CD14-positive monocyte (primary cell): ENCODE results near the gene SPOP. TPM values are rescaled to one million over a fixed set of nuclear protein-coding genes. Genes with fewer than 3 reads are reported as not detected.

Experiments
- DNase-seq, 3 donors: peaks; one replicate each; pipeline ENCODE4 v3.0.0-alpha.2; 2011 to 2022
- H2AFZ ChIP-seq: 2 replicates; pipeline ENCODE4 v1.6.0; 2012; ENCODE audit warnings: mild to moderate bottlenecking, low read depth, low read length, inconsistent platforms; ENCODE audit not compliant: insufficient read depth, poor library complexity, severe bottlenecking
- H3K27ac ChIP-seq, 2 donors: 1 replicate in 1 of 2; 2 replicates in 1 of 2; pipeline ENCODE4 v1.5.1; 2012 to 2013; ENCODE audit warnings: low read length in 2 of 2, control low read depth in 1 of 2, inconsistent platforms in 1 of 2, low read depth in 1 of 2, mild to moderate bottlenecking in 1 of 2
- H3K27me3 ChIP-seq, 2 donors: one replicate each; pipeline versions ENCODE4 v1.6.0 to v1.6.1; 2011 to 2013; ENCODE audit warnings: low read length in 2 of 2; ENCODE audit not compliant: control insufficient read depth in 2 of 2, insufficient read depth in 2 of 2
- H3K36me3 ChIP-seq, 2 donors: replicated peaks in 1 of 2; 1 replicate in 1 of 2; 2 replicates in 1 of 2; pipeline versions ENCODE4 v1.5.1 to v1.6.1; 2012 to 2013; ENCODE audit warnings: low read length in 2 of 2, control low read depth in 1 of 2, inconsistent platforms in 1 of 2, mild to moderate bottlenecking in 1 of 2; ENCODE audit not compliant: insufficient read depth in 2 of 2, control insufficient read depth in 1 of 2
- H3K4me1 ChIP-seq, 2 donors: 1 replicate in 1 of 2; 2 replicates in 1 of 2; pipeline versions ENCODE4 v1.5.1 to v1.6.1; 2012 to 2013; ENCODE audit warnings: low read length in 2 of 2, control low read depth in 1 of 2, inconsistent platforms in 1 of 2, mild to moderate bottlenecking in 1 of 2, moderate library complexity in 1 of 2; ENCODE audit not compliant: insufficient read depth in 2 of 2, control insufficient read depth in 1 of 2
- H3K4me2 ChIP-seq: replicated peaks from 2 replicates; pipeline ENCODE3; 2012; ENCODE audit warnings: low read length, moderate library complexity, mild to moderate bottlenecking; ENCODE audit not compliant: poor library complexity, severe bottlenecking; ENCODE audit errors: extremely low read depth
- H3K4me3 ChIP-seq, 3 experiments: fragments of 200-600 bp in 1 of 3; sonication (generic) in 1 of 3; replicated peaks in 1 of 3; 1 replicate in 2 of 3; 2 replicates in 1 of 3; pipeline ENCODE4 v1.5.1; 2011 to 2013; ENCODE audit warnings: low read length in 3 of 3, mild to moderate bottlenecking in 3 of 3, control low read depth in 2 of 3, low read depth in 2 of 3, inconsistent platforms in 1 of 3, moderate library complexity in 1 of 3
- H3K79me2 ChIP-seq: 2 replicates; pipeline ENCODE4 v1.6.0; 2012; ENCODE audit warnings: mild to moderate bottlenecking, control low read depth, inconsistent platforms, low read length, moderate library complexity; ENCODE audit not compliant: insufficient read depth
- H3K9ac ChIP-seq: 2 replicates; pipeline ENCODE4 v1.6.0; 2017; ENCODE audit warnings: low read length, mild to moderate bottlenecking; ENCODE audit not compliant: insufficient read depth, poor library complexity, severe bottlenecking
- H3K9me3 ChIP-seq, 2 donors: replicated peaks in 1 of 2; 1 replicate in 1 of 2; 2 replicates in 1 of 2; pipeline versions ENCODE4 v1.5.1 to v1.6.1; 2012 to 2013; ENCODE audit warnings: low read length in 2 of 2, control low read depth in 1 of 2; ENCODE audit not compliant: control insufficient read depth in 1 of 2, insufficient read depth in 1 of 2
- H4K20me1 ChIP-seq: 2 replicates; pipeline ENCODE4 v1.6.0; 2012; ENCODE audit warnings: mild to moderate bottlenecking, low read length, control low read depth, moderate library complexity; ENCODE audit not compliant: insufficient read depth
- H3K27ac Mint-ChIP-seq, 7 donors: one replicate each; pipeline ENCODE4 v1.8.0; 2020; ENCODE audit warnings: mild to moderate bottlenecking in 7 of 7, mixed read lengths in 7 of 7, moderate library complexity in 6 of 7, inconsistent platforms in 2 of 7
- H3K27me3 Mint-ChIP-seq, 3 donors: one replicate each; pipeline ENCODE4 v1.8.0; 2021 to 2022; ENCODE audit warnings: low read depth in 3 of 3, mild to moderate bottlenecking in 3 of 3, mixed read lengths in 3 of 3, moderate library complexity in 3 of 3, inconsistent platforms in 1 of 3
- H3K36me3 Mint-ChIP-seq, 2 donors: one replicate each; pipeline ENCODE4 v1.8.0; 2020; ENCODE audit warnings: mixed read lengths in 2 of 2, inconsistent platforms in 1 of 2, mild to moderate bottlenecking in 1 of 2
- H3K4me1 Mint-ChIP-seq: one replicate; pipeline ENCODE4 v1.8.0; 2020; ENCODE audit warnings: mild to moderate bottlenecking, mixed read lengths
- H3K4me3 Mint-ChIP-seq, 2 donors: one replicate each; pipeline ENCODE4 v1.8.0; 2020; ENCODE audit warnings: mild to moderate bottlenecking in 2 of 2, mixed read lengths in 2 of 2, moderate library complexity in 1 of 2
- H3K9me3 Mint-ChIP-seq, 7 donors: one replicate each; pipeline ENCODE4 v1.8.0; 2020 to 2022; ENCODE audit warnings: mixed read lengths in 7 of 7, mild to moderate bottlenecking in 6 of 7, moderate library complexity in 6 of 7, inconsistent platforms in 2 of 7
- WGBS: methylation state at CpG from one replicate; pipeline ENCODE4 v1.1.5; 2013; ENCODE audit warnings: missing lambda C conversion rate; ENCODE audit not compliant: insufficient coverage; 5-methylcytosine and 5-hydroxymethylcytosine counted together
- intact Hi-C, 2 donors: fragments of 100-400 bp; cut with micrococcal nuclease; formaldehyde crosslinking; loops; one replicate each; pipeline versions ENCODE4 v1.15.0 to v1.15.1; 2023
- polyA plus RNA-seq, 3 donors: library from polyadenylated mRNA; depleted of rRNA in 1 of 3; unstranded in 2 of 3; stranded (reverse) in 1 of 3; fragments of 300-500 nt in 2 of 3; fragments of >200 nt in 1 of 3; fragmentation: Illumina TruSeq in 2 of 3; gene quantifications; 1 replicate in 2 of 3; 2 replicates in 1 of 3; pipeline ENCODE4 v1.2.3, GENCODE V29; 2012 to 2021
- TF ChIP-seq, protein P1 (sequence below): fragments of 200-600 bp; IDR thresholded peaks from one replicate; pipeline ENCODE4 v1.8.0; 2022; ENCODE audit warnings: antibody characterized with exemption, mild to moderate bottlenecking

SPOP gene
- polyA plus RNA-seq, 3 donors: 41.3 to 65.5 (median 63.2) TPM

DNA sequence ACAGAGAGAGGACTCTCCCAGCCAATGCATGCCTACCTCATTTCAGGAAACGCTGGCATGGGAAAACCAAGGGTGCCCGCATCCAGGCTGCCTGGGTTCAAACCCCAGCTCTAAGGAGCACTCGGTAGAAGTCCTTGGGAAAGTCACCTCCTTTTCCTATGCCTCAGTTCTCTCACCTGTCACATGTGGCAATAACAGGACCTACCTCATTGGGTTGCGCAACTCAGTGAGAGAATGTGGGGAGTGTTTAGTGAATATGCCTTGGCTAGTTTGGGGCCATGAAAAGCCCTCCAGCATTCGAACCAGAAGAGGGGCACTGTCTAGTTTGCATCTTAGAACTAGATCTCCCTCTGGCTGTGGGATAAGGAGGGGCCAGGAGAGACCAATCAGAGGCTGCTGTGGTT, 111.2 kb downstream of the SPOP start:
- DNase-seq: no peak
- H3K36me3 Mint-ChIP-seq: no peaks in the 10 kb centered on the region
- no peaks in the 10 kb centered on the region for H3K9me3 ChIP-seq
- H2AFZ ChIP-seq: no peak overlapping the region
- no peak overlapping the region for H3K9ac ChIP-seq
- no peak overlapping the region for H3K27ac Mint-ChIP-seq
- H3K4me1 ChIP-seq: peaks cover 14 to 18% of the 10 kb centered on the region in 2 donors
- TF ChIP-seq, protein P1, sequence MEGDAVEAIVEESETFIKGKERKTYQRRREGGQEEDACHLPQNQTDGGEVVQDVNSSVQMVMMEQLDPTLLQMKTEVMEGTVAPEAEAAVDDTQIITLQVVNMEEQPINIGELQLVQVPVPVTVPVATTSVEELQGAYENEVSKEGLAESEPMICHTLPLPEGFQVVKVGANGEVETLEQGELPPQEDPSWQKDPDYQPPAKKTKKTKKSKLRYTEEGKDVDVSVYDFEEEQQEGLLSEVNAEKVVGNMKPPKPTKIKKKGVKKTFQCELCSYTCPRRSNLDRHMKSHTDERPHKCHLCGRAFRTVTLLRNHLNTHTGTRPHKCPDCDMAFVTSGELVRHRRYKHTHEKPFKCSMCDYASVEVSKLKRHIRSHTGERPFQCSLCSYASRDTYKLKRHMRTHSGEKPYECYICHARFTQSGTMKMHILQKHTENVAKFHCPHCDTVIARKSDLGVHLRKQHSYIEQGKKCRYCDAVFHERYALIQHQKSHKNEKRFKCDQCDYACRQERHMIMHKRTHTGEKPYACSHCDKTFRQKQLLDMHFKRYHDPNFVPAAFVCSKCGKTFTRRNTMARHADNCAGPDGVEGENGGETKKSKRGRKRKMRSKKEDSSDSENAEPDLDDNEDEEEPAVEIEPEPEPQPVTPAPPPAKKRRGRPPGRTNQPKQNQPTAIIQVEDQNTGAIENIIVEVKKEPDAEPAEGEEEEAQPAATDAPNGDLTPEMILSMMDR: no peak
- peaks cover 0 to 4% (median 0%) of the 10 kb centered on the region in 7 donors for H3K9me3 Mint-ChIP-seq
- H3K27me3 ChIP-seq: peaks cover 3 to 20% of the 10 kb centered on the region in 2 donors
- no peak overlapping the region for H3K4me3 ChIP-seq
- no peak overlapping the region for H3K4me3 Mint-ChIP-seq
- H3K4me1 Mint-ChIP-seq: peaks cover 17% of the 10 kb centered on the region
- no peak overlapping the region for H3K27ac ChIP-seq
- intact Hi-C loops: loop anchor here (5.0 kb wide), 2 partner anchors 221 to 431 kb away; partner anchors contain the start of genes DLX3 (in 1 of the 2) and KAT7 (in 1 of the 2)
- no peaks in the 10 kb centered on the region for H3K79me2 ChIP-seq
- H3K4me2 ChIP-seq: no peak overlapping the region
- peaks cover 35 to 41% (median 36%) of the 10 kb centered on the region in 3 donors for H3K27me3 Mint-ChIP-seq
- H3K36me3 ChIP-seq: no peaks in the 10 kb centered on the region
- WGBS: 93% methylated on average over 3 of the region's 5 CpGs
- H4K20me1 ChIP-seq: no peaks in the 10 kb centered on the region

DNA sequence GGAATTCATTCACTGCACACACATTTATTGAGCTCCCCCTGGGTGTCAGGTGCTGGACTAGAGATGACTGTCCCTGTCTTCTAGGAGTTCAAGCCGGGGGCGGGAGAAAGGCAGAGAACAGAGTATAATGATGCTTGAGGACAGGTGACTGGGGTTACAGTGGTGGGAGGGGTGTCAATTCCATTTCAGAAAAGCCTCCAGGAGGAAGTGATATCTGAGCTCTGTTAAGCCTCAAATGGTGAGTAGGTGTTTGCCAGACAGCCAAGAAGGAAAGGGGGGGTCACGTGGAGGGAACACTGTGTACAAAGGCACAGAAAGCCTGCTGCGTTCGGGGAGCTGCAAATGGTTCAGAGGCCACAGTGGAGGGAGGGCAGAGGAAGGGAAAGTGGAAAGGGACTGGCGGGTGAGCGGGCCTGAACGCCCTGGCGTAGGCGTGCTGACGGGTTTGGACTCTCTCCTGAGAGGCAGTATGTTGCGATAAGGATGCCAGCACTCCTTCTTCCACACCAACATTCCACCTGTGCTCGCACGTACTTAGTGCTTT, 111.9 kb downstream of the SPOP start:
- H3K9me3 Mint-ChIP-seq: peaks cover 0 to 4% (median 0%) of the 10 kb centered on the region in 7 donors
- TF ChIP-seq, protein P1: no peak
- H3K4me1 ChIP-seq: peaks cover 14 to 18% of the 10 kb centered on the region in 2 donors
- no peaks in the 10 kb centered on the region for H3K36me3 Mint-ChIP-seq
- peak overlapping the region in 1 of 2 donors; percentile 39 for H3K4me3 Mint-ChIP-seq
- intact Hi-C loops: loop anchor here (5.0 kb wide), 2 partner anchors 221 to 431 kb away; partner anchors contain the start of genes DLX3 (in 1 of the 2) and KAT7 (in 1 of the 2)
- H3K4me1 Mint-ChIP-seq: peaks cover 17% of the 10 kb centered on the region
- DNase-seq: no peak
- peaks cover 3 to 13% of the 10 kb centered on the region in 2 donors for H3K27me3 ChIP-seq
- H3K9ac ChIP-seq: no peak overlapping the region
- no peaks in the 10 kb centered on the region for H4K20me1 ChIP-seq
- 12% methylated on average over 9 of the region's 14 CpGs for WGBS
- H3K27ac ChIP-seq: no peak overlapping the region
- H3K27me3 Mint-ChIP-seq: peaks cover 30 to 35% (median 30%) of the 10 kb centered on the region in 3 donors
- H3K4me3 ChIP-seq: no peak overlapping the region
- no peaks in the 10 kb centered on the region for H3K9me3 ChIP-seq
- peak overlapping the region in 3 of 7 donors; percentile 13 to 53 (median 48) for H3K27ac Mint-ChIP-seq
- peak overlapping the region; percentile 30 for H2AFZ ChIP-seq
- H3K36me3 ChIP-seq: no peaks in the 10 kb centered on the region
- H3K4me2 ChIP-seq: no peak overlapping the region
- no peaks in the 10 kb centered on the region for H3K79me2 ChIP-seq
